22Rv1 (cell line): ENCODE results near the gene KANSL2.
"Not testable (repeated sequence)": the region's sequence is repeated elsewhere in the genome, so short reads cannot be mapped to it uniquely, and the experiment has no call there.

Source experiments
- H3K27ac ChIP-seq: fragments of 450-650 bp; 2 replicates; pipeline ENCODE4 v1.5.1; 2017
- ZFX ChIP-seq: fragments of 450-650 bp; IDR thresholded peaks from 2 replicates; pipeline ENCODE4 v1.6.1; 2017; ENCODE audit warnings: antibody characterized with exemption, borderline replicate concordance
- TF ChIP-seq, protein P1 (sequence below): fragments of 450-650 bp; IDR thresholded peaks from 2 replicates; pipeline ENCODE4 v1.5.1; 2017; ENCODE audit warnings: mild to moderate bottlenecking

Gene KANSL2

GRCh38 chr12:48643011-48643410, 39.0 kb downstream of the KANSL2 start:
- TF ChIP-seq ZFX: no peak
- TF ChIP-seq, protein P1, sequence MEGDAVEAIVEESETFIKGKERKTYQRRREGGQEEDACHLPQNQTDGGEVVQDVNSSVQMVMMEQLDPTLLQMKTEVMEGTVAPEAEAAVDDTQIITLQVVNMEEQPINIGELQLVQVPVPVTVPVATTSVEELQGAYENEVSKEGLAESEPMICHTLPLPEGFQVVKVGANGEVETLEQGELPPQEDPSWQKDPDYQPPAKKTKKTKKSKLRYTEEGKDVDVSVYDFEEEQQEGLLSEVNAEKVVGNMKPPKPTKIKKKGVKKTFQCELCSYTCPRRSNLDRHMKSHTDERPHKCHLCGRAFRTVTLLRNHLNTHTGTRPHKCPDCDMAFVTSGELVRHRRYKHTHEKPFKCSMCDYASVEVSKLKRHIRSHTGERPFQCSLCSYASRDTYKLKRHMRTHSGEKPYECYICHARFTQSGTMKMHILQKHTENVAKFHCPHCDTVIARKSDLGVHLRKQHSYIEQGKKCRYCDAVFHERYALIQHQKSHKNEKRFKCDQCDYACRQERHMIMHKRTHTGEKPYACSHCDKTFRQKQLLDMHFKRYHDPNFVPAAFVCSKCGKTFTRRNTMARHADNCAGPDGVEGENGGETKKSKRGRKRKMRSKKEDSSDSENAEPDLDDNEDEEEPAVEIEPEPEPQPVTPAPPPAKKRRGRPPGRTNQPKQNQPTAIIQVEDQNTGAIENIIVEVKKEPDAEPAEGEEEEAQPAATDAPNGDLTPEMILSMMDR: no peak
- no peak overlapping the region for H3K27ac ChIP-seq

DNA sequence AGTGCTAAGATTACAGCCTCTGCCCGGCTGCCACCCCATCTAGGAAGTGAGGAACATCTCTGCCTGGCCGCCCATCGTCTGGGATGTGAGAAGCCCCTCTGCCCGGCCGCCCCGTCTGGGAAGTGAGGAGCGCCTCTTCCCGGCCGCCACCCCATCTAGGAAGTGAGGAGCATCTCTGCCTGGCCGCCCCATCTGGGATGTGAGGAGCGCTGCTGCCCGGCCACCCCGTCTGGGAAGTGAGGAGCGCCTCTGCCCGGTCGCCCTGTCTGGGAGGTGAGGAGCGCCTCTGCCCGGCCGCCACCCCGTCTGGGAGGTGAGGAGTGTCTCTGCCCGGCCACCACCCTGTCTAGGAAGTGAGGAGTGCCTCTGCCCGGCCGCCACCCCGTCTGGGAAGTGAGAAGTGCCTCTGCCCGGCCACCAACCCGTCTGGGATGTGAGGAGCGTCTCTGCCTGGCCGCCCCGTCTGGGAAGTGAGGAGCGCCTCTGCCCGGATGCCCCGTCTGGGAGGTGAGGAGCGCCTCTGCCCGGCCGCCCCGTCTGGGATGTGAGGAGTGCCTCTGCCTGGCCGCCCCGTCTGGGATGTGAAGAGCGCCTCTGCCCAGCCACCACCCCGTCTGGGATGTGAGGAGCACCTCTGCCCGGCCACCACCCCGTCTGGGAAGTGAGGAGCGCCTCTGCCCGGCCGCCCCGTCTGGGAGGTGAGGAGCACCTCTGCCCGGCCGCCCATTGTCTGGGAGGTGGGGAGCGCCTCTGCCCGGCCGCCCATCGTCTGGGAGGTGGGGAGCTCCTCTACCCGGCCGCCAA, 40.1 kb downstream of the KANSL2 start:
- H3K27ac ChIP-seq: not testable (repeated sequence)

DNA sequence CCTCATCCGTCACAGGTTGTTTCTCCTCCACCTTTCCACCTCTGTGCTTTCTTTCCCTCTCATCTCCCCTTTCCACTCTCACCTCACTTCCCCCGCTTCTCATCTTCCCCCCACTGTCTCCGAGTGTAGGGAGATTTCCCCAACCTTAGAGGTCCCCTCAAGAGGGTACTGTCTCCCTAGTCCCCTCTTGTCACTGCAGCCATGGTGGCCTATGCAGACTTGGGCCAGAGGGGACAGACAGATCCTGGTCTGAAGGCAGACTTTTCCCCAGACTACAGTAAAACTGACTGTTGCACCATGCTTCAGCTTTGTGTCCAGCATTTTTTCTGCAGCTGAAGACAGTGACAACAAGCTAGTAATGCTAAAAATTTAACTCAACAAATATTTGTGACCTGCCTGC, 41.2 kb downstream of the KANSL2 start:
- no peak overlapping the region for H3K27ac ChIP-seq
- no peak for TF ChIP-seq ZFX
- TF ChIP-seq, protein P1: no peak

GRCh38 chr12:48640428-48640827, 41.6 kb downstream of the KANSL2 start:
- no peak overlapping the region for H3K27ac ChIP-seq
- no peak for TF ChIP-seq ZFX
- TF ChIP-seq, protein P1: no peak

- no peak for TF ChIP-seq ZFX
- TF ChIP-seq, protein P1: no peak
- no peak overlapping the region for H3K27ac ChIP-seq
Observed at GRCh38 chr12:48631071-48631470, 51.0 kb downstream of the KANSL2 start.

GRCh38 chr12:48630346-48630745, 51.7 kb downstream of the KANSL2 start:
- no peak overlapping the region for H3K27ac ChIP-seq

DNA sequence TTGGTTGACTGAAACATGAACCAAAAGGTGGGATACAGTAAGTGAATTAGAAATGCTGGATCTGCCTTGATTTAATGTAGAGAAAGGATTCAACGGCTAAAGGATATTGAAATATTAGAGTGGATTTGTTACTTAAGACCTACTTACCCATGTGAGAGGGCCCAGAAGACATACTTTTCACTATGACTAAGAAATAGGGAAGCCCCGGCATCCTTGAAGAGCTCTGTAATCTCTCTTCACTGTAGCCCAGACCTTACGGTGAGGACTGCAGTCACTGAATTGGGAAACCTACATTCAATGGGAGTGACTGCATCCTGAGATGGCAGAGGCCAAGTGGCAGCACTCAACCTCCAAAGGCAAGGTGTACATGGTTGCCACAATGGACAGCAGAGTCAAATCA, 52.5 kb downstream of the KANSL2 start:
- no peak for TF ChIP-seq ZFX
- TF ChIP-seq, protein P1: no peak
- no peak overlapping the region for H3K27ac ChIP-seq

More at GRCh38 chr12:48630346-48630745, 51.7 kb downstream of the KANSL2 start:
- TF ChIP-seq, protein P1: no peak
- no peak for TF ChIP-seq ZFX

GRCh38 chr12:48627556-48627955, 54.5 kb downstream of the KANSL2 start:
- H3K27ac ChIP-seq: no peak overlapping the region
- no peak for TF ChIP-seq ZFX
- TF ChIP-seq, protein P1: no peak

GRCh38 chr12:48622997-48623396, 59.0 kb downstream of the KANSL2 start:
- H3K27ac ChIP-seq: not testable (repeated sequence)
